ENCODE data around the gene SUMO3.

GRCh38 chr21:44764319-44765230 is 53.3 kb downstream of the SUMO3 start:
- no peak for TF ChIP-seq JUN (IDR thresholded peaks at IDR 0.05; ENCODE audit: borderline replicate concordance, insufficient read depth, insufficient read length, low read depth)
- no peak for TF ChIP-seq POLR2A (IDR thresholded peaks at IDR 0.05; ENCODE audit: low read depth, low read length)

Data from endothelial cell of umbilical vein (primary cell).